Hematopoietic multipotent progenitor cell treated with erythropoietin and hydrocortisone succinate and interleukin-3 and kit ligand, for 15 days (in vitro differentiated cells): ENCODE results near the gene CDH22.

Source experiments
- DNase-seq: peaks from one replicate; pipeline ENCODE4 v3.0.0-alpha.2; 2015; ENCODE audit warnings: low spot score

CDH22 gene

GRCh38 chr20:46214824-46215488 is 93.3 kb downstream of the CDH22 start:
- DNase-seq: no peak

GRCh38 chr20:46213946-46214823 is 94.1 kb downstream of the CDH22 start:
- DNase-seq: no peak

GRCh38 chr20:46212876-46213275 is 95.4 kb downstream of the CDH22 start:
- DNase-seq: no peak

GRCh38 chr20:46212252-46212651 is 96.0 kb downstream of the CDH22 start:
- DNase-seq: no peak

- no peak for DNase-seq
These were observed 97.0 kb downstream of the CDH22 start for GRCh38 chr20:46211331-46211722.

GRCh38 chr20:46210672-46211330 is 97.5 kb downstream of the CDH22 start:
- no peak for DNase-seq

- no peak for DNase-seq
These were observed 98.2 kb downstream of the CDH22 start for GRCh38 chr20:46209930-46210671.

GRCh38 chr20:46207793-46208192 is 100.5 kb downstream of the CDH22 start:
- no peak for DNase-seq

- DNase-seq: no peak
These were observed 101.2 kb downstream of the CDH22 start for GRCh38 chr20:46206992-46207549.

GRCh38 chr20:46206025-46206424 is 102.3 kb downstream of the CDH22 start:
- DNase-seq: no peak

GRCh38 chr20:46205349-46205748 is 102.9 kb downstream of the CDH22 start:
- DNase-seq: no peak

- no peak for DNase-seq
These were observed 103.6 kb downstream of the CDH22 start for GRCh38 chr20:46204594-46205186.

GRCh38 chr20:46203510-46203837 is 104.8 kb downstream of the CDH22 start:
- DNase-seq: no peak

- DNase-seq: no peak
These were observed 105.4 kb downstream of the CDH22 start for GRCh38 chr20:46202766-46203509.

GRCh38 chr20:46200582-46201570 is 107.4 kb downstream of the CDH22 start:
- DNase-seq: no peak

GRCh38 chr20:46199198-46199597 is 109.1 kb downstream of the CDH22 start:
- no peak for DNase-seq

GRCh38 chr20:46196990-46197389 is 111.3 kb downstream of the CDH22 start:
- DNase-seq: no peak

- DNase-seq: no peak
These were observed 112.8 kb downstream of the CDH22 start for GRCh38 chr20:46195264-46196036.

- no peak for DNase-seq
These were observed 113.9 kb downstream of the CDH22 start for GRCh38 chr20:46194409-46194808.
